Activated T-cell treated with anti-CD3 and anti-CD28 coated beads, Interleukin-2, amount 50 U/mL, for 4 hours (primary cell): ENCODE measurements around the gene PDZRN4. TPM values are rescaled to one million over a fixed set of nuclear protein-coding genes. Genes with fewer than 3 reads are reported as not detected.
"Not testable (repeated sequence)": the region's sequence is repeated elsewhere in the genome, so short reads cannot be mapped to it uniquely, and the experiment has no call there.

ENCODE experiments used
- ATAC-seq, 2 donors: fragments of 200-7000 bp; cut with Tn5 transposase; one replicate each; pipeline ENCODE4 v1.10.0; 2021
- DNase-seq: peaks from one replicate; pipeline ENCODE4 v3.0.0-alpha.2; 2020
- H3K27me3 Mint-ChIP-seq: one replicate; pipeline ENCODE4 v1.8.0; 2021; ENCODE audit warnings: low read depth, mixed read lengths
- H3K36me3 Mint-ChIP-seq: one replicate; pipeline ENCODE4 v1.8.0; 2022; ENCODE audit warnings: mixed read lengths; ENCODE audit not compliant: insufficient read depth
- H3K4me1 Mint-ChIP-seq: one replicate; pipeline ENCODE4 v1.8.0; 2021; ENCODE audit warnings: low read depth, mixed read lengths
- H3K4me3 Mint-ChIP-seq: one replicate; pipeline ENCODE4 v1.8.0; 2021; ENCODE audit warnings: mild to moderate bottlenecking, moderate library complexity, mixed read lengths
- H3K9me3 Mint-ChIP-seq: one replicate; pipeline ENCODE4 v1.8.0; 2021; ENCODE audit warnings: mixed read lengths
- total RNA-seq, 3 donors: library from RNA; stranded (reverse); gene quantifications; one replicate each; pipeline ENCODE4 v1.2.1, GENCODE V29; 2021

The PDZRN4 gene
- total RNA-seq, 3 donors from 2014 or later, result not detected

- not testable (repeated sequence) for H3K4me1 Mint-ChIP-seq, H3K36me3 Mint-ChIP-seq, H3K9me3 Mint-ChIP-seq, DNase-seq, ATAC-seq, H3K4me3 Mint-ChIP-seq, H3K27me3 Mint-ChIP-seq
Measured at GRCh38 chr12:41280341-41281095, 92.4 kb downstream of the PDZRN4 start.

- not testable (repeated sequence) for H3K27me3 Mint-ChIP-seq, H3K9me3 Mint-ChIP-seq, H3K36me3 Mint-ChIP-seq, DNase-seq, H3K4me1 Mint-ChIP-seq, ATAC-seq, H3K4me3 Mint-ChIP-seq
Measured at GRCh38 chr12:41285470-41285869, 97.3 kb downstream of the PDZRN4 start.

GRCh38 chr12:41286426-41286825 is 98.3 kb downstream of the PDZRN4 start:
- Mint-ChIP-seq H3K27me3 (no peaks in the 10 kb centered on the region), H3K9me3 (no peaks in the 10 kb centered on the region), H3K36me3 (no peaks in the 10 kb centered on the region), H3K4me3 (no peak overlapping the region), H3K4me1 (no peaks in the 10 kb centered on the region)
- no peak for DNase-seq
- ATAC-seq, result no peak

- Mint-ChIP-seq H3K36me3 (no peaks in the 10 kb centered on the region), H3K9me3 (no peaks in the 10 kb centered on the region), H3K4me3 (no peak overlapping the region), H3K4me1 (no peaks in the 10 kb centered on the region), H3K27me3 (no peaks in the 10 kb centered on the region)
- ATAC-seq (no peak), DNase-seq (no peak)
Measured at GRCh38 chr12:41287500-41288141, 99.5 kb downstream of the PDZRN4 start.

- H3K36me3 Mint-ChIP-seq, result no peaks in the 10 kb centered on the region
- peaks cover 1% of the 10 kb centered on the region for H3K27me3 Mint-ChIP-seq
- no peaks in the 10 kb centered on the region for H3K9me3 Mint-ChIP-seq
- ATAC-seq, result no peak
- no peak for DNase-seq
- H3K4me1 Mint-ChIP-seq, result no peaks in the 10 kb centered on the region
- no peak overlapping the region for H3K4me3 Mint-ChIP-seq
Measured at GRCh38 chr12:41288142-41288811, 100.2 kb downstream of the PDZRN4 start.

- no peaks in the 10 kb centered on the region for H3K9me3 Mint-ChIP-seq
- H3K4me3 Mint-ChIP-seq, result no peak overlapping the region
- ATAC-seq (no peak), DNase-seq (no peak)
- peaks cover 2% of the 10 kb centered on the region for H3K27me3 Mint-ChIP-seq
- no peaks in the 10 kb centered on the region for H3K36me3 Mint-ChIP-seq
- no peaks in the 10 kb centered on the region for H3K4me1 Mint-ChIP-seq
Measured at GRCh38 chr12:41289501-41289900, 101.4 kb downstream of the PDZRN4 start.

- ATAC-seq, result no peak
- no peak overlapping the region for H3K4me3 Mint-ChIP-seq
- H3K36me3 Mint-ChIP-seq, result no peaks in the 10 kb centered on the region
- peaks cover 2% of the 10 kb centered on the region for H3K27me3 Mint-ChIP-seq
- no peak for DNase-seq
- H3K4me1 Mint-ChIP-seq, result no peaks in the 10 kb centered on the region
- no peaks in the 10 kb centered on the region for H3K9me3 Mint-ChIP-seq
Measured at GRCh38 chr12:41293011-41293410, 104.9 kb downstream of the PDZRN4 start.

GRCh38 chr12:41293461-41293860 is 105.3 kb downstream of the PDZRN4 start:
- peaks cover 2% of the 10 kb centered on the region for H3K27me3 Mint-ChIP-seq
- ATAC-seq (no peak), DNase-seq (no peak)
- H3K9me3 Mint-ChIP-seq, result no peaks in the 10 kb centered on the region
- H3K4me1 Mint-ChIP-seq, result no peaks in the 10 kb centered on the region
- no peak overlapping the region for H3K4me3 Mint-ChIP-seq
- no peaks in the 10 kb centered on the region for H3K36me3 Mint-ChIP-seq

- H3K4me1 Mint-ChIP-seq, result no peaks in the 10 kb centered on the region
- H3K36me3 Mint-ChIP-seq, result no peaks in the 10 kb centered on the region
- no peaks in the 10 kb centered on the region for H3K27me3 Mint-ChIP-seq
- ATAC-seq (no peak), DNase-seq (no peak)
- H3K9me3 Mint-ChIP-seq, result no peaks in the 10 kb centered on the region
- no peak overlapping the region for H3K4me3 Mint-ChIP-seq
Measured at GRCh38 chr12:41302979-41303403, 114.9 kb downstream of the PDZRN4 start.

- no peaks in the 10 kb centered on the region for H3K4me1 Mint-ChIP-seq
- H3K27me3 Mint-ChIP-seq, result no peaks in the 10 kb centered on the region
- DNase-seq (no peak), ATAC-seq (no peak)
- H3K36me3 Mint-ChIP-seq, result no peaks in the 10 kb centered on the region
- no peak overlapping the region for H3K4me3 Mint-ChIP-seq
- no peaks in the 10 kb centered on the region for H3K9me3 Mint-ChIP-seq
Measured at GRCh38 chr12:41304526-41304925, 116.4 kb downstream of the PDZRN4 start.

- no peaks in the 10 kb centered on the region for H3K9me3 Mint-ChIP-seq
Measured at GRCh38 chr12:41310367-41310766, 122.2 kb downstream of the PDZRN4 start.

GRCh38 chr12:41311883-41312282 is 123.8 kb downstream of the PDZRN4 start:
- Mint-ChIP-seq H3K4me3 (no peak overlapping the region), H3K9me3 (no peaks in the 10 kb centered on the region), H3K4me1 (no peaks in the 10 kb centered on the region), H3K27me3 (no peaks in the 10 kb centered on the region), H3K36me3 (no peaks in the 10 kb centered on the region)
- no peak for DNase-seq
- no peak for ATAC-seq

More at GRCh38 chr12:41310367-41310766, 122.2 kb downstream of the PDZRN4 start:
- ATAC-seq (no peak), DNase-seq (no peak)
- Mint-ChIP-seq H3K4me3 (no peak overlapping the region), H3K27me3 (no peaks in the 10 kb centered on the region), H3K4me1 (no peaks in the 10 kb centered on the region), H3K36me3 (no peaks in the 10 kb centered on the region)

GRCh38 chr12:41312451-41312850 is 124.3 kb downstream of the PDZRN4 start:
- not testable (repeated sequence) for DNase-seq, ATAC-seq, H3K9me3 Mint-ChIP-seq, H3K27me3 Mint-ChIP-seq, H3K36me3 Mint-ChIP-seq, H3K4me3 Mint-ChIP-seq, H3K4me1 Mint-ChIP-seq

- no peak for DNase-seq
- no peaks in the 10 kb centered on the region for H3K9me3 Mint-ChIP-seq
- no peak overlapping the region for H3K4me3 Mint-ChIP-seq
- no peaks in the 10 kb centered on the region for H3K36me3 Mint-ChIP-seq
- no peaks in the 10 kb centered on the region for H3K4me1 Mint-ChIP-seq
- no peak for ATAC-seq
- no peaks in the 10 kb centered on the region for H3K27me3 Mint-ChIP-seq
Measured at GRCh38 chr12:41325336-41325735, 137.2 kb downstream of the PDZRN4 start.
